ENCODE measurements around the gene TPH2.

GRCh38 chr12:72071030-72071429 is 132.4 kb downstream of the TPH2 start:
- TF ChIP-seq CTCF (IDR thresholded peaks at IDR 0.05 in 8 of 11, conservative IDR thresholded peaks at IDR 0.05 in 3 of 11) = no peak
- TF ChIP-seq POLR2A (IDR thresholded peaks at IDR 0.05) = no peak
